Parathyroid adenoma (tissue), 2 donors: Measurements from ENCODE around the gene CRLF1.
A peak's percentile ranks its signal among the peaks of the same experiment; 100 is the strongest.
"Not testable (repeated sequence)": the region's sequence is repeated elsewhere in the genome, so short reads cannot be mapped to it uniquely, and the experiment has no call there.

Experiments used
- H2AFZ ChIP-seq: fragments of 300-600 bp; sonication (generic); one replicate; pipeline ENCODE4 v1.7.0; 2017; ENCODE audit warnings: antibody characterized with exemption, mild to moderate bottlenecking
- H3K27ac ChIP-seq: fragments of 300-600 bp; sonication (generic); one replicate; pipeline ENCODE4 v1.7.0; 2017
- H3K27me3 ChIP-seq: fragments of 300-600 bp; sonication (generic); one replicate; pipeline ENCODE4 v1.7.0; 2017; ENCODE audit warnings: low read length; ENCODE audit not compliant: control insufficient read depth, insufficient read depth
- H3K36me3 ChIP-seq: fragments of 300-600 bp; sonication (generic); one replicate; pipeline ENCODE4 v1.7.0; 2017; ENCODE audit warnings: low read length; ENCODE audit not compliant: control insufficient read depth, insufficient read depth
- H3K4me1 ChIP-seq: fragments of 300-600 bp; sonication (generic); one replicate; pipeline ENCODE4 v1.7.0; 2017; ENCODE audit warnings: control low read depth
- H3K4me2 ChIP-seq: fragments of 300-600 bp; sonication (generic); one replicate; pipeline ENCODE4 v1.7.0; 2017; ENCODE audit warnings: low read length
- H3K4me3 ChIP-seq: fragments of 300-600 bp; sonication (generic); one replicate; pipeline ENCODE4 v1.7.0; 2017; ENCODE audit warnings: low read depth, low read length
- H3K79me2 ChIP-seq: fragments of 300-600 bp; sonication (generic); one replicate; pipeline ENCODE4 v1.7.0; 2017; ENCODE audit warnings: control low read depth
- H3K9ac ChIP-seq: fragments of 300-600 bp; sonication (generic); one replicate; pipeline ENCODE4 v1.7.0; 2017; ENCODE audit warnings: mild to moderate bottlenecking
- H3K9me3 ChIP-seq: fragments of 300-600 bp; sonication (generic); one replicate; pipeline ENCODE4 v1.7.0; 2017; ENCODE audit warnings: low read length; ENCODE audit not compliant: control insufficient read depth
- TF ChIP-seq, protein P1 (sequence below): fragments of 300-600 bp; sonication (generic); IDR thresholded peaks from one replicate; pipeline ENCODE4 v1.7.0; 2017; ENCODE audit warnings: antibody characterized with exemption, mild to moderate bottlenecking
- donor health status: primary hyperparathyroidism.

CRLF1 gene

DNA sequence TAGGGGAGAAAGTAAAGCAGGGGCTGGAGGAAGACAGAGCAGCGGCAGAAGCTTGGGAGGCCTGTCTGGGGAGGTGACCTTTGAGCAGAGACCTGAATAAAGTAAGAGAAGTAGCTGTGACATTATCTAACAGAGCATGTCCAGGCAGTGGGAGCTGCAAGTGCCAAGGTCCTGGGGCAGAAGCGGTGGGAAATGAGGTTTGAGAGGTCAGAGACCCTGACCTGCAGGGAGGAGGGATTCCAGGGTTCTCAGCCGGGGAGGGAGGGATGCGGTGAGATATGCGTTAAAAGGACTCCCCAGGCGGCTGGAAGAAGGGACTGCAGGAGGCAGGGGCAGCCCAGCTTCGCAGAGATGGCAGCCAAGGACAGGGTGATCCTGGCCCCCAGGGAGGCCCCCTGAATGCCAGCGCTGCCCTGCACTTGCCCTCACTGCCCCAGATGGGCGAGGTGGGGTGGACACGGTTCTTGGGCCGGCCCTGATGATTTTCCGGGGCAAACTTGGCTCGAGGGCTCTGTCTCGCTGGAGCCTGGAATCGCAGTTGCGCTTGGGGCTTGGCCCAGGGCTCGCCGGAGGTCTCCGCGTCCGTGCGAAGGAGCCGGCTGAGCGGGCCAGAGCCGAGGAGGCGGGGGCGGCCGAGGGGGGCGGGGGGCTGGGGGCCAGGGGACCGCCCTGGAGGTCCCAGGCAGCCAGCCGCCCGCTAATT is 3.2 kb downstream of the CRLF1 start:
- Histone ChIP-seq H2AFZ (peak overlapping the region; percentile 14), H3K27ac (no peak overlapping the region), H3K4me3 (no peak overlapping the region), H3K27me3 (peaks cover 9% of the 10 kb centered on the region), H3K9me3 (no peaks in the 10 kb centered on the region), H3K4me1 (peaks cover 7% of the 10 kb centered on the region), H3K4me2 (no peak overlapping the region), H3K9ac (no peak overlapping the region), H3K79me2 (no peaks in the 10 kb centered on the region), H3K36me3 (no peaks in the 10 kb centered on the region)
- TF ChIP-seq, protein P1, sequence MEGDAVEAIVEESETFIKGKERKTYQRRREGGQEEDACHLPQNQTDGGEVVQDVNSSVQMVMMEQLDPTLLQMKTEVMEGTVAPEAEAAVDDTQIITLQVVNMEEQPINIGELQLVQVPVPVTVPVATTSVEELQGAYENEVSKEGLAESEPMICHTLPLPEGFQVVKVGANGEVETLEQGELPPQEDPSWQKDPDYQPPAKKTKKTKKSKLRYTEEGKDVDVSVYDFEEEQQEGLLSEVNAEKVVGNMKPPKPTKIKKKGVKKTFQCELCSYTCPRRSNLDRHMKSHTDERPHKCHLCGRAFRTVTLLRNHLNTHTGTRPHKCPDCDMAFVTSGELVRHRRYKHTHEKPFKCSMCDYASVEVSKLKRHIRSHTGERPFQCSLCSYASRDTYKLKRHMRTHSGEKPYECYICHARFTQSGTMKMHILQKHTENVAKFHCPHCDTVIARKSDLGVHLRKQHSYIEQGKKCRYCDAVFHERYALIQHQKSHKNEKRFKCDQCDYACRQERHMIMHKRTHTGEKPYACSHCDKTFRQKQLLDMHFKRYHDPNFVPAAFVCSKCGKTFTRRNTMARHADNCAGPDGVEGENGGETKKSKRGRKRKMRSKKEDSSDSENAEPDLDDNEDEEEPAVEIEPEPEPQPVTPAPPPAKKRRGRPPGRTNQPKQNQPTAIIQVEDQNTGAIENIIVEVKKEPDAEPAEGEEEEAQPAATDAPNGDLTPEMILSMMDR, result no peak

DNA sequence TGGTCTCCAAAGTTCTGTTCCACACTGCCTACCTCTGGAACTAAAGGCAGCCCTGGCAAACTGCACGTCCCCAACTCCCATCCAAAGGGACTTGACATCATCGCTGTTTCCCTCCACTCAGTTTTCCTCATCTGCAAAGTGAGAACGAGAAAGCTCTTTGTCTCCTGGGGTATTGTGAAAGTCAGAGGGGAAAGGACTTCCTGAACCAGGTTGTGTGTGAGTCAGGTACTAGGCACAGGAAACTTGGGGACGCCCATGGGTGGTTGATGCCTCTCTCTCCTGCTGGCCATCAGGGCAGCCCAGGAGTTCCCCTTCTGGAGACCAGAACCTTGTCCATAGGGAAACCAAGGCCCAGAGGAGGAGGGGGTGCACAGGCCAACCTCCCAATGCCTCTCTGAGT is 4.7 kb downstream of the CRLF1 start:
- TF ChIP-seq, protein P1, result no peak
- no peak overlapping the region for H3K9ac ChIP-seq
- no peak overlapping the region for H3K27ac ChIP-seq
- no peaks in the 10 kb centered on the region for H3K4me1 ChIP-seq
- H3K27me3 ChIP-seq, result peaks cover 3% of the 10 kb centered on the region
- no peaks in the 10 kb centered on the region for H3K36me3 ChIP-seq
- H3K9me3 ChIP-seq, result no peaks in the 10 kb centered on the region
- no peak overlapping the region for H2AFZ ChIP-seq
- H3K79me2 ChIP-seq, result no peaks in the 10 kb centered on the region
- no peak overlapping the region for H3K4me2 ChIP-seq
- no peak overlapping the region for H3K4me3 ChIP-seq

DNA sequence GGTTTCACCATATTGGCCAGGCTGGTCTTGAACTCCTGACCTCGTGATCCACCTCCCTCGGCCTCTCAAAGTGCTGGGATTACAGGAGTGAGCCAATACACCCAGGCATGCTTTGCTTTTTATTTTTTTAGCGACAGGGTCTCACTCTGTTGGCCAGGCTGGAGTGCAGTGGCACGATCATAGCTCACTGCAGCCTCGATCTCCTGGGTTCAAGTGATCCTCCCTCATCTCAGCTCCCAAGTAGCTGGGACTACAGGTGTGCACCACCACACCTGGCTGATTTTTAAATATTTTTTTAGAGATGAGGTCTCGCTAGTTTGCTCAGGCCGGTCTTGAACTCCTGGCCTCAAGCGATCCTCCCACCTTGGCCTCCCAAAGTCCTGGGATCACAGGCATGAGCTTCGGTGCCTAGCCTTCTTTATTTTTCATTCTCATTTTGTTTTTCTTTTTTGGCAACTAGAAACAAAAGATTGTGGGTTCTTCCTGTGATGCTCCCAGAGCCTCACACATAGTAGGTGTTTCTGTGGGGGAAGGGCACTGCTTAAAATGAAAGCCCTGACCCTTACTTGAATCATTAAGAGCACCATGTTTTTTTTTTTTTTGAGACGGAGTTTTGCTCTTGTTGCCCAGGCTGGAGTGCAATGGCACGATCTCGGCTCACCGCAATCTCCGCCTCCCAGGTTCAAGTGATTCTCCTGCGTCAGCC is 5.8 kb downstream of the CRLF1 start:
- not testable (repeated sequence) for H3K79me2 ChIP-seq, H3K9me3 ChIP-seq, H3K9ac ChIP-seq, H3K4me1 ChIP-seq, H2AFZ ChIP-seq, H3K36me3 ChIP-seq, H3K4me3 ChIP-seq, H3K4me2 ChIP-seq, H3K27me3 ChIP-seq, H3K27ac ChIP-seq

DNA sequence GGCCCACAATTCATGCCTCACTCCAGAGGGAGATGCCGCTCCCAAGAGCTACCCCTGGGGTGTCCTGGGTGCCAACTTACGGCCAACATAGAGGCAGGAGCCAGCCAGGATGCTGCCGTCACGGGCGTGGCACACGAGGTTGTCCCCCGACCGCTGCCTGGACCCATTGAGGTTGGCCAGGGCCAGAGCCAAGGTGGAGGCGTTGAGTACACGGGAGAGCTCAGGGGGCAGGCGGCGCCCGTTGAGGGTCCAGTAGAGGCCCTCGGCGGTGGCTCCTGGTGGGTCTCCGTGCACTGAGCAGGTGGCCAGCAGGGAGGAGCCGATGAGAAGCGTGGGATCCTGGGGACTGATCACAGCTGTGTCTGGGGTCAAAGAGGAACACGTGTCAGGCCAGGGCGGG is 7.1 kb downstream of the CRLF1 start:
- TF ChIP-seq, protein P1, result no peak
- Histone ChIP-seq H2AFZ (no peak overlapping the region), H3K27ac (no peak overlapping the region), H3K4me3 (no peak overlapping the region), H3K9me3 (no peaks in the 10 kb centered on the region), H3K36me3 (no peaks in the 10 kb centered on the region), H3K27me3 (peaks cover 3% of the 10 kb centered on the region), H3K9ac (no peak overlapping the region), H3K79me2 (no peaks in the 10 kb centered on the region), H3K4me1 (peaks cover 5% of the 10 kb centered on the region), H3K4me2 (no peak overlapping the region)

DNA sequence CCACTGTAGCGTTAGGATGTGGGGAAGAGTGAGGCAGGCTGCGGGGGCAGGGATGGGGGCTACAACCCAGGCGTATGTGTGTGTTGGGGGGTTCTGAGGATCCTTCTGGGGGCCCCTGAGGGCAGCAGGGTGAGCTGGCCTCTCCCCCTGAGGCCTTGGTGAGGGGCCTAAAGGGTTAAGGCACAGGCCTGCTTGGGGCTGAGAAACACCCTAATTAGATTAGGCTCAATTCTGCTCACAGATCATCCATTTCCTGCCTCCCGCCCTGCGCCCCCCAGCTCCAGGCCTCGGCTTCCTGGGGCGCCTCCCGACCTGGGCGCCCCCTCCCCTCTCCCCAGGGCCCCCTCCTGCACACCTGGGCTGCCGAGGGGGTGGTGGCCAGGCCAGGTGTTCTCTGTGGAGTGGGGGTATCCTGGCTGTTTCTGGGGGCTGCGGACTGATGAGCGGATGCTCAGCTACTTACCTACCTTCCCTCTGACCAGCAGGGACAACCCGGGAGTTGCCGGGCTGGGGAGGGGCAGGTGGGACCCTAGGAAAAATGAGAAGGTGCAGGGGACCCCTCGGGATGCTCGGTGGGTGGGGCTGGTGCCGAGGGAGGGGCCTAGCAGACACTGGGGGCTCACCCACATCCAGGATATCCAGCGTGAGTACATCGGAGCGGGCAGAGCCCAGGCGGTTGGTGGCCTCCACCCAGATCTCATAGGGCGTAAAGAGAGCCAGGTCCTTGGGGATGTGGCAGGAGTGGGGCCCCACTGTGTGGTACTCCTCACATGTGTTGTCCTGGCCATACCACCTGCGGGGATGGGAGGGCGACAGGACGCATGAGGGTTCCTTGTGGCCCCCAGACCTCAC is 8.6 kb downstream of the CRLF1 start:
- Histone ChIP-seq H3K4me3 (no peak overlapping the region), H3K9me3 (no peaks in the 10 kb centered on the region), H3K79me2 (no peaks in the 10 kb centered on the region), H2AFZ (no peak overlapping the region), H3K9ac (no peak overlapping the region), H3K27me3 (no peaks in the 10 kb centered on the region), H3K4me1 (peaks cover 5% of the 10 kb centered on the region), H3K4me2 (no peak overlapping the region), H3K27ac (no peak overlapping the region), H3K36me3 (no peaks in the 10 kb centered on the region)
- TF ChIP-seq, protein P1, result no peak
